ENCODE measurements around the gene FAXC.
"Not testable (repeated sequence)": the region's sequence is repeated elsewhere in the genome, so short reads cannot be mapped to it uniquely, and the experiment has no call there.

FAXC gene

DNA sequence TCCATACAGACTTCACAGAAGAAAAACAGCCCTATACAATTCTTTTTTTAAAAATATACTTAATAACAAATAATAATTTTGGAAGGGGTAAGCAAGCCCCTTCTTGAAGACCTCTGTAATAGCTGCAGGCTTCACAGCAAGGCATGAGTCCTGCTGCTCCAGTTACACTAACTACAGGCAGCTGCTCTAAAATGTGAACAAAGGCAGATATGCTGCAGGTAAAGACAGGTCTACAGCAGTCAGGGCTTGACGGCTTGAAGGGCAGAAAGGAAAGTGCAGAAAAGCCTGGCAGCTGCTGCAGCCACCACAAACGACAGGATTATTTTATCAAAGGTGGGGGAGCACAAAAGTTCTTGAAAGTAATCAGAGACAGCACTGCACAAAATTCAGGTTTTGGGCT lies 11.3 kb downstream of the FAXC start:
- peak; percentile 69 for DNase-seq

DNA sequence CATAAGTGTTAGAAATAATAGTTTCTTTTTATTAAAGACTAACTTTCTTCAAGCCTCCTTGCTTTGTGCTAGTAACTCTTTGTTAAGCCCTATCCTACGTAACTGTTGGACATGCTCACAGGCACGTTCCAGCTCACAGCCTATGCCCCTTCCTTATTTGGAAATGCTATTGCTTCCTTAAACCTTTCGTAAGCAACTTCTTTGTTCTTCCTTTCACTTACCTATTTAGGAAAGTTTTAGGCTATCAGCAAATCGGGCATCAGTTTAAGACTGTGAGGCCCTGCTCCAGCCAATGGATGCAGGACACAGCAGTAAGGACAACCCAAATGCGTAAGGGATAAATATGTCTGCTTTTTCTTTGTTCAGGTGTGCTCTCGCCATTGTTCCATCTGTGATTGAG lies 14.2 kb downstream of the FAXC start:
- DNase-seq: not testable (repeated sequence)

DNA sequence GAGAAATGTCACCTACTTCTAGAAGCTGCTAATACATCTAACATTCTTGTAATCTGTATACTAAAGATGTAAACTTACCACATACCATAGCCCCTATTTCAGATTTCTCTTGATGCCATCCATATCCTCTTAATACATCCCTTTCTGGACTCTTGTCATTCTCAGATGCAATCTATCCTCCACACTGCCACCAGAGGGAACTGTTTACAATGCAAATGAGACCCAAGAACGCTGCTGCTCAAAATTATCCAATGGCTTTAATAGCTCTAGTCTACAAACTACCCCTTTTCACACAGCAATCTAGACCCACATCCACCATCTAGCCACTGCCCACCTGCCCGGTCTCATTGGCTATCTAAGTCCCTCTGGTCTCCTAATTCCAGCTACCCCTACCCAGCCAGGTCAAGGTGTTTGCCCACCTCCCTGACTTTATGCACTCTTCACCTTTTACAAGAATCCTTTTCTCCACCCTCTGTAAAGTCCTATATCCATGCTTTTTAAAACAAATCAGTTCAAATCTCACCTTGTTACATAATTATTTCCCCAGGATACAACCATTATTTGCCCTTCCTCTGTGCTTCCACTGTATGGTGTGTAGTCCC lies 14.8 kb downstream of the FAXC start:
- DNase-seq: peak; percentile 51

DNA sequence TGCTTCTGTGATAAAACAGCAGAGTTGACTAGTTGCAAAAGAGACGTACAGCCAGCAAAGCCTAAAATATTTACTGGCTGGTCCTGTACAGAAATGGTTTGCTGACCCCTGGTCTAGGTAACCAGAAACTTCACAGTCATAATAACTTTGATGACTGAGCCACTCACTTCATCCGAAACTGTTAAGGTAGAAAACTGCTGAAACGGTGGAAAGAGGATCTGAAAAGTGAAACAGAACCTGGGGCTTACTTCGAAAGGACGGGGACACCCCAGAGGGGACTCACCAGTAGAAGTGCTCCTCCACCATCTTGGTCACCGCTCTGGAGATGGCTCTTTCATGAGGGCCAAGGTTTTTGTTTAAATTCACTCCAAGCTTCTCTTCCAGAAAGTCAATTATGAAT lies 16.4 kb downstream of the FAXC start:
- no peak for DNase-seq

DNA sequence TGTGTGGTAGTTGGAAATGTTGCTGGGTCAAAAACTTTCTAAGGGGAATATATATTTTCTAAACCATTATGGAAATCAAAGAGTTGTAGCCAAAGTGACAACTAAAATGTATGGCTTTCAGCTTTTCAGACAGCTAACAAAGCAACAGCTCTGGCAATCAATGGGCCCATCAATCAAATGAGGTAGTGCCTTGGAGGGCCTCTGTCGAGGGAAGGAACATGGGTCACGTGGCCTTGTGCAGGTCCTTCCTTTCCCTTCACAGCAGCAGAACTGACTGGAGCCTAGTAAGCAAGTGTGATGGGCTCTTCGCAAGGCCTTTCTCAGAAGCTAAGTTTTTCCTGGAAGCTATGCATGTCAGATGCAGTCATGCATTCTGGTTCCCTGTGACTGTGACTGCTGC lies 17.9 kb downstream of the FAXC start:
- no peak for DNase-seq

DNA sequence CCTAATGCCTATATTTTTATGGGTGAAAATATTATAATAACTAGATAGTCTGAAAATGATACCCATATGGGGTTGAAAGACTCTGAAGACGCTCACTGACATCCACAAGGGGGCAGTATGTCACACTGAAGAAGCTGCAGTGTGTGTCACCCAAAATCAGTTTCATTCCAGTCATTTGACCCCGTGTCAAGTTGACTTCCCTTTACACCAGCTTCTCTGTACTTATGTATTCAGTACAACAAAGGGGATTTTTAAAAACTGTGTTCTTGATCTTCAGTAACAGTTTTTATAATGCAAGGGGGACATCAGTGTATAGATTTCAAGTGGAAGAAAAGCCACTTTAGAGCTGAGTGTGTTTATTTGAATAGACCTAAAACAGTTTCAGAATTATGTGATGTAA lies 19.3 kb downstream of the FAXC start:
- no peak for DNase-seq

DNA sequence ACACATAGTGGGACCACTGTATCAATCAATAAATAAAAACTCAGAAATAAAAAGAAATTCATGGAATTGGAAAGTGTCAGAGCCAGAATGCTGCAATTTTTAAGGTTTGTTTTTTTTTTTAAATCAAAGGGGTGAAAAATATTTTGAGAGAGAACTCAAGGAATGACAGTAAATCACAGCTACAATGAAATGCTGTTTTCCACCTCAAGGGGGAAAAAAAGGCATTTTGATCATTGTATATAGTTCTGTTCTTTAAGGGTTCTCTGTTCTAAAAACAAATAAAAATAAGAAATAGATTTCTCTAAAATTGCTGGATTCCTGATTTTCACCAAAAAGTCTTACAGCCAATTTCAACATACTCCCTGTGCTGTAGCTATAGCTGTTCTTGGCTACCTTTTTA lies 24.5 kb downstream of the FAXC start:
- no peak for DNase-seq

DNA sequence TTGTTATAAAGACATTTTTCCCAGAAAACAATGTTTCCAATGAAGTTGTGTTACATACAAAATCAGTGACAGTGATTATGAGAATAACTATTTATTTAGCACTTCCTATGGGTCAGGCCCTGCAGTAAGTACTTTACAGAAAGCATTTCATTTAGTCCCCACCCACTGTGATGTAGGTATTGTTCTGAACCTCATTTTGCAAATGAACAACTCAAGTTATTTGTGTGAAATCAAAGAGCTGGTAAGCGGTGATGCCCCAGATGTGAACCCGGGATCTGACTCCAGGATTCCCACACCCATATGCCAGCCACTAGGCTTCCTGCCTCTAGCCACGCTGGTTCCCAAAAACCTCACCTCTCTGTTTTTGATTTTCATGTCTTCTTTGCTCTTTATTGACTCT lies 30.9 kb downstream of the FAXC start:
- no peak for DNase-seq

DNA sequence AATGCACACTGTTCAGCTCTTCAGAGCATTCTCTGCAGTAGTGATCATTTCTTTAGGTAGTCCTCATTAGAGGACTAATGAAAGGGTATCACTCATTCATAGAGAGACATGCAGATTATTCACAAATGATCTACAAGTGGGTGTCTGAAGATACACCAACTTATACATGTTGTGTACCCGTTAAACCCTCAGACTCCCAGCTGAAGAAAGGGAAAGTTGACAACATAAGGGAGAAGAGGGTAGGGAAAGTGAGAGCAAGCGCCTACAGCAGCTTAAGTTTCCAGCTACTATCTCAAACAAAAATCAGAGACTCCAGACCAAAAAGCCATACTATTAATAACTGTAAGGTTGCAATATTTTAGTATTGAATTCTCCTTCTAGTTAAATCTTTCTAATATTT lies 37.1 kb downstream of the FAXC start:
- DNase-seq: no peak

DNA sequence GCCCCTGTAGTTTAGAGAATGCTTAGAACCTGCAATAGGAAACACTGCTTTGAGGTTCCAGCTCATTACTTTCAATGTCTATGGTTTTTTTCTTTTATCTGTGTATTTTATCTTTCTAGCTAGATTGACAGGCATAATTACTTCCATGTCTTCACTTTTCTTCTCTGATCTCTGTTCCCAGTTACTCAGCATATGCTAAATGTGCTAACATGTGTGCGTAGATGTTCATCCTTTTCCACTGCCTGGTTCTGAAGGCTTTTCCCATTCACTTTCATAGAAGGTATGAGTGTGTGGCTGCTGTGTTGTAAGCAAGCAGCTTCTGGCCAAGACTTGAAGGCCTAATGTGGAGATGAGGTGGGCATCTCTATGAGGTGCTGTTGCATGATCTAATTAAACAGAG lies 38.9 kb downstream of the FAXC start:
- no peak for DNase-seq

DNA sequence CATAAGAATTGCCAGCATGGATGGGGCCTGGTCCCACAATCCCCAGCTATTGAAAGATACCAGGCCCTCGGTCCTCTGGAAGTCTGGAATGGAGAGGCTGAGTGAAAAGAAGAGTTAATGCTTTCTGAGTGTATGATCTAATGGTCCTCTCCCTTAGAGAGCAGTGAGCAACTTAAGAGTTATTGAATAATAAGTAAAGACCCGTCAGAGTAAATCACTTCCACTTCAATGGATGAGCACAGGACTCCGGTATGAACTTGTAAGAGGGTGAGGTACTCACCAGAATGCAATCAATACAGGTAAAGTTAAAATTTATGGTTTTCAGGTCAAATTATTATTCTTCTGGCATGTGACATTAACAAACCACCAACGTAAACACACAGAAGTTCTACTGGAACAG lies 39.9 kb downstream of the FAXC start:
- no peak for DNase-seq

DNA sequence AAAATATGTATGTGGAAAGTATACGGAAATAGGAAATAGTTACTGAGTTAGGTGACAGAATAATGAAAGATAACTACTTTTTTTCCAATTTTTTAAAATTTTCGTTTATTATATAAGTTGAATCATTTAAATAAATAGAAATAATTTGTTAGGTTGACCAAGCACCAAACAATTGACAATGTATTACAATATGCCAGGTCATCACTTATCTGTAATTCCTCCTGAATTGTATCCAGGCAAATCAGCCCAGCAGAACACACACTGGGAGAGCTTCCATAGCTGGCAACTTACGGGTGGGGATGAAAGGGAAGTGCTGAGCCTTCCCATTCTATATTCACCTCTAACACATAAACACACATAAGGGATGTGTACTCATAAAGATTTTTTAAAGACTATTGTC lies 40.7 kb downstream of the FAXC start:
- DNase-seq: no peak

DNA sequence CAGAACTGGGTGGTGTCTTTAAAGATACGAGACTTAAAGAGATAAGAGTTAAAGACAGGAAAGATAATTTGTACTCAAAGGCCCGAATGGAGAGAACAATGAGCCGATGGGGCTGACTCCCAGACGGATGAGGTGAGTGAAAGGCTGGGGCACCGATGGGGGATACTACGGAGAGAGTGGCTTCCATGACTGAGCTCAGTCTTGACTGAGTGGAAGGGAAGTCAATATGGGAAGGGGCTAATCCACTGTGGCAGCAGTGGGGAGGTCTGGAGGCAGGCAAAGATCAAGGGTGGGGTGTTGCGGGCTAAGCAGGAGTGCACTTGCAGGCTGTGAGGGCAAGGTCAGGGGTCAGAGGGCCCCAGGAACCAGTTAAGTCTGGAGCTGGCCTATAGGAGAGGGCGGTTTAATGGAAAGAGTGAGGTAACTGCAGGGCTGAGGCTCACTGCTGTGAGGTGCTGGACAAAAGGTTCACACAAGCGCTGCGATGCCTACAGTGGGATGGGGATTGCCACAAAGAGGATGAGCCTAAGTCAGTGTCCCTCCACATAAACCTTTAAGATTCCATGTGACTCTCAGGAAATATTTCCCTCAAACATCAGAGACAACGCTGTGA lies 42.1 kb downstream of the FAXC start:
- no peak for DNase-seq

DNA sequence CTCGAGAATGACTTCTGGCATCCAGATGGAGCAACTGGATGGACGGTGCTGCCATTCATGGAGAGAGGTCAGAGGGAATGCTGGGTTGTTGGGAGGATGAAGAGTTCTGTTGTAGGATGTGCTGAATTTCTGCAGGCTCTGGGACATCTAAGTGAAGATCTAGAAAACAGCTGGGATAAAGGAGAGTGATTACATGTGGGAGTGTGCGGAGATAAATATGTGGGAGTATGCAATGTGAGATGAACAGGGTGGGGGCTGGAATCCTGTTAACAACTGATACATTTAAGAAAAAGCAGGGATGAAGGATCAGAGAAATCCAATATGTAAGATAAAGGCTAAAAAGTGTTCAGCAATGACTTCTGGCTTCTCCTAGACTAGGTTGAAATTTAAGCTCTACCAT lies 43.1 kb downstream of the FAXC start:
- DNase-seq: no peak

DNA sequence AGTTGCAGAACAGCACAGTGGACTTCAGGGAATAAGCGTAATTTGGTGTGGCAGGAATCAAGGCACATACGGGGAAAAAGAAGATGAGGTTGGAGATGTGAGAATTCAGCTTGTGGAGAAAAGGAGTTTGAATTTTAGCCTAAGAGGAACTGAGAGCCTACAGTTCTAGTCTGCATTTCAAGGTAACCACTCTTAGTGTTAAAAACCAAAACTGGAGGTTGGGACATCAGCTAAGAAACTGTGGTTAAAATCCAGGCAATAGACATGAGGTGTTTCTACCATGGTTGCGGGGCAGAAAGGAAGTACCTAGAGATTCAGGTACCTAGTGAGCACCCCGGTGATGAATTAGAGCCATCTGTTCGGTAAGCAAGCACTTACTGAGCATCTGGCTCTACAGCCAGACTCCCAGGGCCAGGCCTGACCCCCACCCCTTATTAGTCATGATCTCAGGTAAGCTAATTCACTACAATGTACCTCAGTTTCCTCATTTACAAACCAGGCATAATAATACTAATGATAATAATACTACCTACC lies 44.4 kb downstream of the FAXC start:
- peak; percentile 74 for DNase-seq

DNA sequence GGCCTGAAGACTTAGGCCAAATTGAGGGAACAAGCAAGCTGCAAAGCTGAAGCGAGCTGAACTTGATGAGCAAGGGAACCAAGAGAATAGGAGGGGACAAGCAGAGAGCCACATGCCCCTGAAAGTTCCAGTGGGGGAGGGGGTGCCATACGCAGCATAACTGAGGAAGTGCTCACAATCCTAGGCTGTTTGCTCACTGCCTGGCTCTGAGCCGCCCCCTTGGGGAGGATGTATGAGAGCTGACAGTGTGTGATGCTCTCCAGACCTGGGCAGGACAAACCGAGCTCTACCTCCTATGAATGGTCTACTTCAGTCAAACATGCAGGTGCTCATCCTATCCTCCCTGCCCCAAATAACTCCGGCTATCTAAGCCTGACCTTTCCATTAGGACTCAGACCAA lies 52.1 kb downstream of the FAXC start:
- no peak for DNase-seq

DNA sequence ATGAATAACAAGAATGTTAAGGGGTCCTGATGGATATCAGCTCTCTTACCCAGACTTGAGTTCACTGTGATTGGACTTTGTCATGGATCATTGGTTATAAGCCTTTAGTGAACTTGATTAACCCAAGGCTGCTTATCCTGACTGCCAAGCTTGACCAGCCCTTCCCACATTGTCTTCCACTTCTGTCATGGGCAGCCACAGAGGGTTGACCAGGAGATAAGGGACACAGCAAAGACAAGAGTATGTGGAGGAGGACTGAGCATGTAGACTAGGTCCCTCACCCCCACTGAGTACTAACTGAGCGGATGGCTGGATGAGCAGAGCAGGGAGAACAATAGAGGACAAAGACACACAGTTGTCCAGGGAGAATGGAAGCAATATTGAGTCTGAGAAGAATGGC lies 52.5 kb downstream of the FAXC start:
- DNase-seq: no peak

DNA sequence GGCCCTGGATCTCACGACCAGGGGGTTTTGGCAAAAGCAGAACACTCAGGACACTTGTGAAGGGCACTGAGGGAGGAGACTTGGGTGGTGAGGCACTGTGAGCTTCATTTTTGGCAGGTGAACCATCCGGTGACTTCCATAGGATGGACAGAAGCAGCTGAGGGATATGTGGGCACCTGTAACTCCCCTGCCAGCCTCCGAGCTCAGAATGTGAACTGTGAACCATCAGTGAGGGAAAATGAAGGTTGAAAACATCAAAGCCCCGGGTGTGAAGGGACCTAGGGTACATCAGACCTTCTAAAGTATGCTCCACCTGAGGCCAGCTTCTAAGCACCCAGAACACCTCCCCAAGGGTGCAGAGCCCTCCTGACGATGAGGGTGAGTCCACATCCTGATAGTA lies 53.2 kb downstream of the FAXC start:
- DNase-seq: no peak

DNA sequence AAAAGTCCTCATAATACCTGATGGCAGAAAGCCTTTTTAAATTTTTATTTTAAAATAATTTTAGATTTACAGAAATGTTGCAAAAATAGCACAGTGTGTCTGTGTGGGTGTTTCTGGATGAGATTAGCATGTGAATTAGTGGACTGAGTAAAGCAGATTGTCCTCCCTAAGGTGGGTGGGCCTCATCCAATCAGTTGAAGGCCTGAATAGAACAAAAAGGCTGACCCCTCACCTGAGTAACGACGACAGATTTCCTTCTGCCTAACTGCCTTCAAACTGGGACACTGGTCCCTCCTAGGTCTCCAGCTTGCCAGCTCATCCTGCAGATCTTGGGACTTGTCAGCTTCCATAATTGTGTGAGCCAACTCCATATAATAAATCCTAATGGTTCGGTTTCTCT lies 54.2 kb downstream of the FAXC start:
- DNase-seq: no peak

DNA sequence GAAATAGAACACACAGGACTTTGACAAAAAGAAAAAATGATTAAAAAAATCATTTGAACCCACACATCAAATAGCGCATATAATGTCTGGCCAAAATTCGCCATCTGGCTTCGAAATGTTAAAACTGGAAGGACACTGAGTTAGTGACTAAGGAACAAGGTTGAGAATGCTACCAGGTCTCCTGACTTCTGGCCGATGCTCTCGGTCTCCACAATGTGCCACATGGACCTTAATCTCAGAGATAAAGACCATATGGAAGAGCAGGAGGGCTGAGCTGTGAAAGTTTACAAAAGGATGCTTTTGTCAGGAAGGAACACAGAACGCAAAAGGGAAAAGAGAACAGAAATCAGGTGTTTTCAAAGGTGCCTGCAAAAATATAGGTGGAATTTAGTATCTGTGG lies 54.7 kb downstream of the FAXC start:
- DNase-seq: no peak

DNA sequence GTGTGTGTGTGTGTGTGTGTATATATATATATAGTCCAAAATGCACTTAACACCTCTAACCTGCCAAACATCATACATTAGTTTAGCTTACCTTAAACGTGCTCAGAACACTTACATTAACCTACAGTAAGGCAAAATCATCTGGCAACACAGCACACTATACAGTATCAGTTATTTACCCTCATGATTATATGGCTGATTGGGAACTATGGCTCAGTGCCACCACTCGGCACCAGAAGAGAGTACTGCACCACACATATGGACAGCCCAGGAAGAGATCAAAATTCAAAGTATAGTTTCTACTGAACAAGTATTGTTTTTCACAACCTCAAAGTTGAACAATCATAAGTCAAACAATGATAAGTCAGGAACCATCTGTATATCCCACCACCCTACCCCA lies 59.8 kb downstream of the FAXC start:
- DNase-seq: no peak

DNA sequence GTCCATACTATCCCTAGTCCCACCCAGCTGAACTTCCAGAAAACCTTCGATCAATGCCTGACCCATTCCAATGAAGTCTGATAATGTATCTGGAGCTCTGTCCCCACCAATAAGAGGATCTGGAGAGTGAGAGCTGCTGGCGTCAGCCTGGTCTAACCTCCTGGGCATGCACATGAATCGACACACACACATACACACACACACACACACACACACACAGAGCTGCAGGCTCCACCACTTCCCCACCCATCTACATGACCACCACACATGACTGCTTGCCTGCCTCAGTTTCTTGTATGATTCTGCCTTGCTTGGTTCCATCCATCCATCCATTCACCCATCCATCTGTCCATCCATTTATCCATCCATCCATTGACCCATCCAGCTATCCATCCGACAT lies 60.8 kb downstream of the FAXC start:
- no peak for DNase-seq

DNA sequence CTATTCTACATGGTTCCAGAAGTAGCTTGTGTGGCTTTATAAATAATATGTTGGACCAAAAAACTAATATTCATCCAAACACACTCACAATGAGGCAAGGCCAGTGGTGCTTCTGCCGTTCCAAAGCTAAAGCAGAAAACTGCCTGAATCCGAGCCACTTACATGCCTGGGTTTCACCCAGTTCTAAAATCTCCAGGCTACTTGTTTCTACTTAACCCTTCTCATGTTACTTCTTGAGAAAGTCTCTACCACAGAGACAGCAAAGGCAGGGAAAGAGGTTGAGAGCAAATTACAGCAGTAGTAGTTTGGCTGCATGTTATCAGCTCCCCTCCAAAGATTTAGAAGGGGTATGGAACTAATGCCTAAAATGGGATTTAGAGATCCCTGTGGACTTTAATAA lies 62.0 kb downstream of the FAXC start:
- DNase-seq: no peak

DNA sequence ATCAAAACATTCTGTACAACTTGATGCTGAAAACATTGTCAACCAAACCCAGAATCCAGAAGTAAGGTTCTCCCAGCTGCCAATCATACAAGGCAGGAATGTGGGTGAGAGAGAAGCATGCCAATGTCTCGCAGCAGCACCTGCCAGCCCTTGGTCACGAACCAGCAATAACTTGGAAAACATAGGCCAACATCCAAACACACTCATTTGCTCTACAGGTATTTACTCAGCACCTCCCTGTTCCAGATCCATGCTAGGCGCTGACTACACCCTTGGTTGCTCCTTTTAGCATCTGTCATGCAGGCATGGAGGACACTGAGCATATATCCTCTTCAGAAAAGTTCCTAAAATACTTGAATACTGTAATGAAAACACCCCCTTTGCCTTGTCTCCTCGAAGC lies 63.6 kb downstream of the FAXC start:
- no peak for DNase-seq

DNA sequence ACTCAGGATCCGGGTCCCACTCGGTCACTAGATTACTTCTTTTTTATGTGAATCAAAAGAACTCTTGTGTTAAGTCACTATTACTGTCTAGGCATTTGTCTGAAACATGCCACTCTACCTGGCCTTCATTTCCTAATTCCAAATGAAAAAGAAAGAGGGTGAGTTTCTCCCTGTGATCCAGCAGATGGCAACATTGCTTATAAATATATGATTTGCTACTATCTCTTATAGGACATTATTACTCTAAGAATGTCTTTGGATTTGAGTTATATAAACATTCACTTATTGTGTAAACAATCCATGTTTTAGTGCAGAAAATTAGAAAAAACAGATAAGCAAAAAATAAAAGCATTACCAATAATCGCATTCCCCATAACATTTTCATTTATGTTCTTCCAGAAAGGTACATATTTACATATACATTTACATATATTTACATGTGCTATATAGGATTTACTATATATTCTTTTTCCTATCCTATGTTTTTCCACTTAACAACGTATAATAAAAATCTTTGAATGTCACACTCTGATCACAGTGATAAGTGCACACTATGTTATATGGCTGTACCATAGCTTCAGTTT lies 66.9 kb downstream of the FAXC start:
- DNase-seq: peak; percentile 62

Data from NCI-H2171 treated with DMSO at 0.1 percent for 48 hours (cell line).